GM12873 (cell line): ENCODE results near the gene POLR2A.

Experiments used
- TF ChIP-seq, protein P1 (sequence below): IDR thresholded peaks from 2 replicates; pipeline ENCODE4 v1.5.1; 2012; ENCODE audit warnings: low read depth, mild to moderate bottlenecking, moderate library complexity, low read length, control low read depth; ENCODE audit not compliant: insufficient read depth; ENCODE audit errors: missing control alignments

Gene POLR2A

DNA sequence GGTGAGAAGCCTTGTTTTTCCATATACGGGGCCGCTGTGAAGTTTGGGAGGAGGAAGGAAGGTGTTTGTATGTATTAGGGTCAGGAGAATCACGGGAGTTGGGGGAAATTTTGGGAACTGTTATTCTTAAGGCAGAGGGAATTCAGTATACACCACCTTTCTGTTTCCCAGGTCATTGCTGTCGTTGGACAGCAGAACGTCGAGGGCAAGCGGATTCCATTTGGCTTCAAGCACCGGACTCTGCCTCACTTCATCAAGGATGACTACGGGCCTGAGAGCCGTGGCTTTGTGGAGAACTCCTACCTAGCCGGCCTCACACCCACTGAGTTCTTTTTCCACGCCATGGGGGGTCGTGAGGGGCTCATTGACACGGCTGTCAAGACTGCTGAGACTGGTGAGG is 17.6 kb downstream of the POLR2A start:
- TF ChIP-seq, protein P1, sequence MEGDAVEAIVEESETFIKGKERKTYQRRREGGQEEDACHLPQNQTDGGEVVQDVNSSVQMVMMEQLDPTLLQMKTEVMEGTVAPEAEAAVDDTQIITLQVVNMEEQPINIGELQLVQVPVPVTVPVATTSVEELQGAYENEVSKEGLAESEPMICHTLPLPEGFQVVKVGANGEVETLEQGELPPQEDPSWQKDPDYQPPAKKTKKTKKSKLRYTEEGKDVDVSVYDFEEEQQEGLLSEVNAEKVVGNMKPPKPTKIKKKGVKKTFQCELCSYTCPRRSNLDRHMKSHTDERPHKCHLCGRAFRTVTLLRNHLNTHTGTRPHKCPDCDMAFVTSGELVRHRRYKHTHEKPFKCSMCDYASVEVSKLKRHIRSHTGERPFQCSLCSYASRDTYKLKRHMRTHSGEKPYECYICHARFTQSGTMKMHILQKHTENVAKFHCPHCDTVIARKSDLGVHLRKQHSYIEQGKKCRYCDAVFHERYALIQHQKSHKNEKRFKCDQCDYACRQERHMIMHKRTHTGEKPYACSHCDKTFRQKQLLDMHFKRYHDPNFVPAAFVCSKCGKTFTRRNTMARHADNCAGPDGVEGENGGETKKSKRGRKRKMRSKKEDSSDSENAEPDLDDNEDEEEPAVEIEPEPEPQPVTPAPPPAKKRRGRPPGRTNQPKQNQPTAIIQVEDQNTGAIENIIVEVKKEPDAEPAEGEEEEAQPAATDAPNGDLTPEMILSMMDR = no peak

DNA sequence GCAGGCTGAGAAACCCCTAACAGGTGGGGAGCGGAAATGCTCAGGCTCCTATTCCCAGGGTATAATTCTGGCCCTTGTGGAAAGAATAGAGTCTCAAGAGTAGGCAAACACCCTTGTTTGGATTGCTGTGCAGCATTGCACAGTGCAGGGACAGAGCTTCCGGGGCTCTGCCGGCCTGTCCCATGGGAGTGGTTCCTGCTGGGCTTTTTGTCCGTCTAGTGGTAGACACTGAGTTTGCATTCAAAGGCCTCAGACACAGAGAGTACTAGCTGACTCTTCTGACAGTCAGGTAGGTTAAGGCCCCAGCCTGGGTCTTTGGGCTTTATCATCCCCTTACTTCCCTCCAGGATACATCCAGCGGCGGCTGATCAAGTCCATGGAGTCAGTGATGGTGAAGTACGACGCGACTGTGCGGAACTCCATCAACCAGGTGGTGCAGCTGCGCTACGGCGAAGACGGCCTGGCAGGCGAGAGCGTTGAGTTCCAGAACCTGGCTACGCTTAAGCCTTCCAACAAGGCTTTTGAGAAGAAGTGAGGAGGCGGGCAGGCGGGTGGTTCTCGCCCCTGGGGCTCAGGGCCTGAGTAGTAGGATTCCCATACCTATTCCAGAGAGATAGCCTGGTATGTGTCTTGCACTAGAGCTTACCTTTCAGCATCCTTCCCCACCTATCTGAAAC is 18.1 kb downstream of the POLR2A start:
- TF ChIP-seq, protein P1 = no peak

DNA sequence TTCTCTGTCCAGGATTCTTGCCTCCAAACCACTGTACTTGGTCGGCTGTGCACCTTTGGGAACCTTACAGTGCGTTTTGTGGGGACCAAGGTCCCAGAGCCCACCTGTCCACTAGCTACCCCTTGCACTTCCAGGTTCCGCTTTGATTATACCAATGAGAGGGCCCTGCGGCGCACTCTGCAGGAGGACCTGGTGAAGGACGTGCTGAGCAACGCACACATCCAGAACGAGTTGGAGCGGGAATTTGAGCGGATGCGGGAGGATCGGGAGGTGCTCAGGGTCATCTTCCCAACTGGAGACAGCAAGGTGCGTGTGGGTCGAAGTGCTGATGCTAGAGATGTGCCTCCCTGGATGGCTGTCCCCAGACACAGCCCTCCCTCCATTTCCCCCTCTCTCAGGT is 18.8 kb downstream of the POLR2A start:
- TF ChIP-seq, protein P1 = peak; percentile 47

DNA sequence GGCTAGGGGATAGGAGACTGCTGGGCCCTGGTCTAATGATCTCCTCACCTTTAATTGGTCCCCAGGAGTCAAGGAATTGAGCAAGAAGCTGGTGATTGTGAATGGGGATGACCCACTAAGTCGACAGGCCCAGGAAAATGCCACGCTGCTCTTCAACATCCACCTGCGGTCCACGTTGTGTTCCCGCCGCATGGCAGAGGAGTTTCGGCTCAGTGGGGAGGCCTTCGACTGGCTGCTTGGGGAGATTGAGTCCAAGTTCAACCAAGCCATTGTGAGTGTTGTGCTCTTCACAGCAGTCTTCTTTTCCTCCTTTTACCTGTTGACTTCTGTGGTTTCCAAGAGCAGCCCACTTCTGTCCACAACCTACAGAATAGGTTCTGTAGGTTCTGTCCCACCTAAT is 19.4 kb downstream of the POLR2A start:
- TF ChIP-seq, protein P1 = no peak

DNA sequence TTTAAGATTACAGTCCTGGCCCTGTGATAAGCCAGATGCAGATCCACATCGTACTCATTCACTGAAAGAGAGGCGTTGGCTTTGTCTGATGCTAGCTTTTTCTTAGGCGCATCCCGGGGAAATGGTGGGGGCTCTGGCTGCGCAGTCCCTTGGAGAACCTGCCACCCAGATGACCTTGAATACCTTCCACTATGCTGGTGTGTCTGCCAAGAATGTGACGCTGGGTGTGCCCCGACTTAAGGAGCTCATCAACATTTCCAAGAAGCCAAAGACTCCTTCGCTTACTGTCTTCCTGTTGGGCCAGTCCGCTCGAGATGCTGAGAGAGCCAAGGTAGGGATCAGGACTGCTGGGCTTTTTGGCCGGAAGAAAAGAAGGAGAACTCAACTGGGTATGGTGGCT is 24.0 kb downstream of the POLR2A start:
- TF ChIP-seq, protein P1 = no peak

DNA sequence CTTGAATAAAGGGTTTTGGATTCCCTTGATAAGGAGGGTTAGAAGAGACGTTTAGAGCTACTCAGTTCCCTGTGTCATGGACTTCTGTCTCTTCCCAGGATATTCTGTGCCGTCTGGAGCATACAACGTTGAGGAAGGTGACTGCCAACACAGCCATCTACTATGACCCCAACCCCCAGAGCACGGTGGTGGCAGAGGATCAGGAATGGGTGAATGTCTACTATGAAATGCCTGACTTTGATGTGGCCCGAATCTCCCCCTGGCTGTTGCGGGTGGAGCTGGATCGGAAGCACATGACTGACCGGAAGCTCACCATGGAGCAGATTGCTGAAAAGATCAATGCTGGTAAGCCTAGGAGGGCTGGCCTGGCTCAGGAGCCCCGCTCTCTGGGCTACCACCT is 24.7 kb downstream of the POLR2A start:
- TF ChIP-seq, protein P1 = no peak

DNA sequence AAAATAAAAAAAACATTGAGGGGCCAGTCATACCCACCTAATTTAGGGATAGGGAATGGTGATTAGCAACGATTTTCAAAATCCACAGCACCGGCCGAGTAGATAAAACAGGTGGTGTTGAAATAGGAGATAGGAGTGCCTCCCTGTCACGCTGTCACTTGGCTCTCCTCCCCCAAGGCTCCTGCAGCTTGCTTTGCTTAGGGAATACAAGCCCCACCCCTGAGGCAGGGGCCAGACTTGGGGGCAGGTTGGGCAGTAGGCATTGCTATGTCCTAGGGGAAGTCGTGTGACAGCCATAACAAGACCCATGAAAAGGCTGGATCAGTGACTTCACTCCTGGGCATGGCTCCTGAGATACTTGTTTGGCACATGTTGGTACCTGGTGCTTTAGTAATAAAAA is 25.8 kb downstream of the POLR2A start:
- TF ChIP-seq, protein P1 = no peak
